Sigmoid colon (tissue), 7 donors: ENCODE data around the gene DNASE1L1. TPM values are rescaled to one million over a fixed set of nuclear protein-coding genes. Genes with fewer than 3 reads are reported as not detected.

Source experiments
- DNase-seq: peaks from one replicate; pipeline ENCODE4 v3.0.0-alpha.2; 2019
- H3K27ac ChIP-seq, 4 donors: fragments of 200-600 bp; sonication (generic); one replicate each; pipeline ENCODE4 v1.5.1; 2016 to 2019; ENCODE audit warnings: mild to moderate bottlenecking in 1 of 4
- H3K27me3 ChIP-seq, 3 donors: fragments of 200-600 bp; sonication (generic); one replicate each; pipeline ENCODE4 v1.5.1; 2019; ENCODE audit warnings: mild to moderate bottlenecking in 1 of 3
- H3K36me3 ChIP-seq, 4 donors: fragments of 200-600 bp; sonication (generic); one replicate each; pipeline ENCODE4 v1.5.1; 2016 to 2019
- H3K4me1 ChIP-seq, 4 donors: fragments of 200-600 bp; sonication (generic); one replicate each; pipeline ENCODE4 v1.5.1; 2017 to 2019
- H3K4me3 ChIP-seq, 4 donors: fragments of 200-600 bp; sonication (generic); one replicate each; pipeline ENCODE4 v1.5.1; 2017 to 2019; ENCODE audit warnings: mild to moderate bottlenecking in 2 of 4, moderate library complexity in 1 of 4
- H3K9me3 ChIP-seq, 4 donors: fragments of 200-600 bp in 3 of 4; sonication (generic) in 3 of 4; one replicate each; pipeline versions ENCODE4 v1.5.1 to v1.6.1; 2013 to 2019
- CTCF ChIP-seq, 4 experiments: fragments of 450-650 bp in 3 of 4; fragments of 200-600 bp in 1 of 4; IDR thresholded peaks; one replicate each; pipeline ENCODE4 v1.5.1; 2016 to 2019; ENCODE audit warnings: antibody characterized with exemption in 4 of 4, mild to moderate bottlenecking in 3 of 4, moderate library complexity in 2 of 4
- EP300 ChIP-seq, 4 donors: sonication (generic); formaldehyde crosslinking; IDR thresholded peaks; one replicate each; pipeline ENCODE4 v1.6.1; 2017; ENCODE audit warnings: antibody characterized with exemption in 4 of 4
- POLR2A ChIP-seq, 2 donors: fragments of 450-650 bp; IDR thresholded peaks; one replicate each; pipeline ENCODE4 v1.6.1; 2016; ENCODE audit warnings: antibody characterized with exemption in 2 of 2, mild to moderate bottlenecking in 2 of 2, moderate library complexity in 2 of 2
- POLR2AphosphoS5 ChIP-seq, 4 donors: sonication (generic); formaldehyde crosslinking; IDR thresholded peaks; one replicate each; pipeline ENCODE4 v1.6.1; 2017; ENCODE audit warnings: antibody characterized with exemption in 4 of 4
- WGBS, 2 donors: extraction: QIAGEN DNeasy Blood & Tissue Kit; methylation state at CpG; one replicate each; pipeline ENCODE4 v1.1.7; 2013; 5-methylcytosine and 5-hydroxymethylcytosine counted together
- intact Hi-C: fragments of 100-400 bp; cut with DNase I; formaldehyde crosslinking; loops from one replicate; pipeline ENCODE4 v1.15.1; 2023
- polyA plus RNA-seq, 3 donors: library from polyadenylated mRNA; stranded (reverse); fragments of 200-250 nt; gene quantifications; one replicate each; pipeline ENCODE4 v1.2.3, GENCODE V29; 2013
- total RNA-seq, 4 donors: library from RNA; depleted of rRNA; stranded (reverse); fragments of >200 nt; gene quantifications; one replicate each; pipeline ENCODE4 v1.1.0, GENCODE V29; 2016
- donor health status: healthy with polysubstance abuse.
- donor health status: Bipolar disorder and iron deficiency.
- donor health status: healthy.

DNASE1L1 gene
- total and polyA plus RNA-seq, 7 donors = 10.9 to 25.7 (median 17.4) TPM

- 1 to 4% methylated on average over 94 of the region's 94 CpGs for WGBS, 2 donors
- H3K4me1 ChIP-seq = peaks cover 0 to 30% (median 22%) of the 10 kb centered on the region in 4 donors
- H3K27ac ChIP-seq = peak within 1 kb of the TSS; percentile 87 to 89 (median 88)
- no peaks in the 10 kb centered on the region for H3K27me3 ChIP-seq
- intact Hi-C loops = no loop called here
- TF ChIP-seq POLR2AphosphoS5 (IDR thresholded peaks at IDR 0.05) = peak in 3 of 4 donors; percentile 24 to 39 (median 32)
- TF ChIP-seq CTCF (IDR thresholded peaks at IDR 0.05) = no peak
- DNase-seq = peak; percentile 91
- H3K36me3 ChIP-seq = peaks cover 7 to 46% (median 26%) of the 10 kb centered on the region in 4 donors
- H3K4me3 ChIP-seq = peak within 1 kb of the TSS; percentile 39 to 62 (median 60)
- H3K9me3 ChIP-seq = no peaks in the 10 kb centered on the region
These were observed 35.1 kb upstream of the DNASE1L1 start, which contains the start of gene FAM50A for GRCh38 chrX:154443992-154444754. Gene FAM50A, plus strand, starts transcription at chrX:154444141. Its CDS starts 95 bp downstream, at chrX:154444236.

GRCh38 chrX:154443479-154443910 is 34.4 kb upstream of the DNASE1L1 start:
- H3K9me3 ChIP-seq = no peaks in the 10 kb centered on the region
- peaks cover 0 to 34% (median 28%) of the 10 kb centered on the region in 4 donors for H3K4me1 ChIP-seq
- peak overlapping the region; percentile 10 to 62 (median 60) for H3K4me3 ChIP-seq
- H3K27ac ChIP-seq = peak overlapping the region; percentile 87 to 89 (median 88)
- DNase-seq = no peak
- H3K36me3 ChIP-seq = peaks cover under 1 to 39% (median 20%) of the 10 kb centered on the region in 4 donors
- no peak for TF ChIP-seq CTCF (IDR thresholded peaks at IDR 0.05)
- no peak for TF ChIP-seq POLR2A (IDR thresholded peaks at IDR 0.05)
- TF ChIP-seq POLR2AphosphoS5 (IDR thresholded peaks at IDR 0.05) = no peak
- TF ChIP-seq EP300 (IDR thresholded peaks at IDR 0.05) = no peak
- intact Hi-C loops = no loop called here
- H3K27me3 ChIP-seq = no peaks in the 10 kb centered on the region
- 19 to 24% methylated on average over 10 of the region's 10 CpGs for WGBS, 2 donors

- intact Hi-C loops = no loop called here
- TF ChIP-seq EP300 (IDR thresholded peaks at IDR 0.05) (no peak), CTCF (IDR thresholded peaks at IDR 0.05) (no peak), POLR2A (IDR thresholded peaks at IDR 0.05) (no peak), POLR2AphosphoS5 (IDR thresholded peaks at IDR 0.05) (no peak)
- 74 to 83% methylated on average over 21 of the region's 21 CpGs for WGBS, 2 donors
These were observed 33.1 kb upstream of the DNASE1L1 start for GRCh38 chrX:154441984-154442707.

GRCh38 chrX:154441564-154441963 is 32.5 kb upstream of the DNASE1L1 start:
- Histone ChIP-seq H3K4me1 (peaks cover 0 to 42% (median 35%) of the 10 kb centered on the region in 4 donors), H3K4me3 (no peak overlapping the region), H3K27ac (no peak overlapping the region), H3K9me3 (no peaks in the 10 kb centered on the region), H3K27me3 (no peaks in the 10 kb centered on the region), H3K36me3 (peaks cover 0 to 29% (median 19%) of the 10 kb centered on the region in 4 donors)
- DNase-seq = no peak
- TF ChIP-seq EP300 (IDR thresholded peaks at IDR 0.05) (no peak), POLR2A (IDR thresholded peaks at IDR 0.05) (no peak), POLR2AphosphoS5 (IDR thresholded peaks at IDR 0.05) (no peak), CTCF (IDR thresholded peaks at IDR 0.05) (no peak)
- 90 to 95% methylated on average over 11 of the region's 11 CpGs for WGBS, 2 donors
- intact Hi-C loops = no loop called here

More at GRCh38 chrX:154441984-154442707, 33.1 kb upstream of the DNASE1L1 start:
- Histone ChIP-seq H3K4me3 (no peak overlapping the region), H3K27me3 (no peaks in the 10 kb centered on the region), H3K27ac (no peak overlapping the region), H3K4me1 (peaks cover 0 to 43% (median 36%) of the 10 kb centered on the region in 4 donors), H3K36me3 (peaks cover 0 to 29% (median 19%) of the 10 kb centered on the region in 4 donors), H3K9me3 (no peaks in the 10 kb centered on the region)
- DNase-seq = no peak
